ENCODE results near the gene DHX34. TPM values are rescaled to one million over a fixed set of nuclear protein-coding genes. Genes with fewer than 3 reads are reported as not detected.
A peak's percentile ranks its signal among the peaks of the same experiment; 100 is the strongest.

Gene DHX34
- total and polyA plus RNA-seq, 2 donors from 2014 or later: 7.2 to 13.6 TPM

GRCh38 chr19:47351548-47351947 lies 2.4 kb downstream of the DHX34 start:
- intact Hi-C loops (cut with DNase I): no loop called here

DNA sequence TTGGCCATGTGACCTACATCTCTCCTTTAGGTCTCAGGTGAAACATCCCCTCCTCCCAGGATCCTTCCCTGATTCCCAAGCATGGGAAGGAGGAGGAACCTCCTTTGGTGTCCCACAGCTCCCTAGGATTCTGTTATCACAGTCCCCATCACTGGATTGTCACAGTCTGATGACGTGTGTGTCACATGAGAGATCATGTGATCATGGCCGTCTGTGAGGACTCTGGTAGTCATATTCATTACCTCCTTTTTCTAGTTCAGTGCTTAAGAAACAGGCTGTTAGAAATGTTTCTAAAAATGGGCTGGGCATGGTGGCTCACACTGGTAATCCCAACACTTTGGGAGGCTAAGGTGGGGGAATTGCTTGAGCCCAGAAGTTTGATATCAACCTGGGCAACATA lies 3.0 kb downstream of the DHX34 start:
- H3K27ac ChIP-seq (ENCODE audit: low read depth in 2 of 2, low read length in 2 of 2): no peak overlapping the region
- H3K36me3 ChIP-seq (ENCODE audit: control insufficient read depth in 2 of 3, insufficient read depth in 3 of 3, low read length in 3 of 3): peaks cover 5 to 14% (median 14%) of the 10 kb centered on the region in 3 donors
- FAIRE-seq (no peak), DNase-seq (no peak)
- H3K4me3 ChIP-seq (ENCODE audit: low read length in 3 of 3): no peak overlapping the region
- no peaks in the 10 kb centered on the region for H3K9me3 ChIP-seq (ENCODE audit: control insufficient read depth in 2 of 3, insufficient read depth in 1 of 3, low read length in 3 of 3)
- TF ChIP-seq, protein P1, sequence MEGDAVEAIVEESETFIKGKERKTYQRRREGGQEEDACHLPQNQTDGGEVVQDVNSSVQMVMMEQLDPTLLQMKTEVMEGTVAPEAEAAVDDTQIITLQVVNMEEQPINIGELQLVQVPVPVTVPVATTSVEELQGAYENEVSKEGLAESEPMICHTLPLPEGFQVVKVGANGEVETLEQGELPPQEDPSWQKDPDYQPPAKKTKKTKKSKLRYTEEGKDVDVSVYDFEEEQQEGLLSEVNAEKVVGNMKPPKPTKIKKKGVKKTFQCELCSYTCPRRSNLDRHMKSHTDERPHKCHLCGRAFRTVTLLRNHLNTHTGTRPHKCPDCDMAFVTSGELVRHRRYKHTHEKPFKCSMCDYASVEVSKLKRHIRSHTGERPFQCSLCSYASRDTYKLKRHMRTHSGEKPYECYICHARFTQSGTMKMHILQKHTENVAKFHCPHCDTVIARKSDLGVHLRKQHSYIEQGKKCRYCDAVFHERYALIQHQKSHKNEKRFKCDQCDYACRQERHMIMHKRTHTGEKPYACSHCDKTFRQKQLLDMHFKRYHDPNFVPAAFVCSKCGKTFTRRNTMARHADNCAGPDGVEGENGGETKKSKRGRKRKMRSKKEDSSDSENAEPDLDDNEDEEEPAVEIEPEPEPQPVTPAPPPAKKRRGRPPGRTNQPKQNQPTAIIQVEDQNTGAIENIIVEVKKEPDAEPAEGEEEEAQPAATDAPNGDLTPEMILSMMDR (IDR thresholded peaks at IDR 0.05; ENCODE audit: borderline replicate concordance, extremely low read depth, insufficient read depth): no peak
- H3K27me3 ChIP-seq (ENCODE audit: control insufficient read depth, insufficient read depth, low read length): no peaks in the 10 kb centered on the region
- no peak overlapping the region for H3K9ac ChIP-seq (ENCODE audit: low read length in 3 of 3)
- H3K4me1 ChIP-seq (ENCODE audit: control insufficient read depth in 2 of 3, insufficient read depth in 2 of 3, low read depth in 1 of 3, low read length in 3 of 3): peaks cover 0 to 9% (median 0%) of the 10 kb centered on the region in 3 donors
- intact Hi-C loops (cut with DNase I): no loop called here

More at GRCh38 chr19:47351548-47351947, 2.4 kb downstream of the DHX34 start:
- no peak for FAIRE-seq
- H3K4me3 ChIP-seq (ENCODE audit: low read length in 3 of 3): no peak overlapping the region
- H3K27ac ChIP-seq (ENCODE audit: low read depth in 2 of 2, low read length in 2 of 2): no peak overlapping the region
- TF ChIP-seq, protein P1 (IDR thresholded peaks at IDR 0.05; ENCODE audit: borderline replicate concordance, extremely low read depth, insufficient read depth): no peak
- H3K9me3 ChIP-seq (ENCODE audit: control insufficient read depth in 2 of 3, insufficient read depth in 1 of 3, low read length in 3 of 3): no peaks in the 10 kb centered on the region
- H3K27me3 ChIP-seq (ENCODE audit: control insufficient read depth, insufficient read depth, low read length): no peaks in the 10 kb centered on the region
- H3K36me3 ChIP-seq (ENCODE audit: control insufficient read depth in 2 of 3, insufficient read depth in 3 of 3, low read length in 3 of 3): peaks cover 5 to 12% (median 10%) of the 10 kb centered on the region in 3 donors
- DNase-seq: peak in 1 of 5 donors; percentile 8
- H3K9ac ChIP-seq (ENCODE audit: low read length in 3 of 3): no peak overlapping the region
- peaks cover 0 to 9% (median 0%) of the 10 kb centered on the region in 3 donors for H3K4me1 ChIP-seq (ENCODE audit: control insufficient read depth in 2 of 3, insufficient read depth in 2 of 3, low read depth in 1 of 3, low read length in 3 of 3)

DNA sequence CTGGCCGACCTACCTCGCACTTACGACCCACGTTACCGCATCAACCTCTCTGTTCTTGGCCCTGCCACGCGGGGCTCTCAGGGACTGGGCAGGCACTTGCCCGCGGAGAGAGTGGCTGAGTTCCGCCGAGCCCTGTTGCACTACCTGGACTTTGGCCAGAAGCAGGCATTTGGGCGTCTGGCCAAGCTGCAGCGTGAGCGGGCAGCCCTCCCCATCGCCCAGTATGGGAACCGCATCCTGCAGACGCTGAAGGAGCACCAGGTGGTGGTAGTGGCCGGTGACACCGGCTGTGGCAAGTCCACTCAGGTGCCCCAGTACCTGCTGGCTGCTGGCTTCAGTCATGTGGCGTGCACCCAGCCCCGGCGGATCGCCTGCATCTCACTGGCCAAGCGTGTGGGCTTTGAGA lies 4.2 kb downstream of the DHX34 start:
- no peak overlapping the region for H3K9ac ChIP-seq (ENCODE audit: low read length in 3 of 3)
- intact Hi-C loops (cut with DNase I): no loop called here
- peaks cover 8 to 26% (median 24%) of the 10 kb centered on the region in 3 donors for H3K36me3 ChIP-seq (ENCODE audit: control insufficient read depth in 2 of 3, insufficient read depth in 3 of 3, low read length in 3 of 3)
- TF ChIP-seq, protein P1 (IDR thresholded peaks at IDR 0.05; ENCODE audit: borderline replicate concordance, extremely low read depth, insufficient read depth): no peak
- no peaks in the 10 kb centered on the region for H3K9me3 ChIP-seq (ENCODE audit: control insufficient read depth in 2 of 3, insufficient read depth in 1 of 3, low read length in 3 of 3)
- DNase-seq (no peak), FAIRE-seq (no peak)
- H3K27me3 ChIP-seq (ENCODE audit: control insufficient read depth, insufficient read depth, low read length): no peaks in the 10 kb centered on the region
- no peak overlapping the region for H3K4me3 ChIP-seq (ENCODE audit: low read length in 3 of 3)
- H3K27ac ChIP-seq (ENCODE audit: low read depth in 2 of 2, low read length in 2 of 2): no peak overlapping the region
- peaks cover 0 to 9% (median 0%) of the 10 kb centered on the region in 3 donors for H3K4me1 ChIP-seq (ENCODE audit: control insufficient read depth in 2 of 3, insufficient read depth in 2 of 3, low read depth in 1 of 3, low read length in 3 of 3)

DNA sequence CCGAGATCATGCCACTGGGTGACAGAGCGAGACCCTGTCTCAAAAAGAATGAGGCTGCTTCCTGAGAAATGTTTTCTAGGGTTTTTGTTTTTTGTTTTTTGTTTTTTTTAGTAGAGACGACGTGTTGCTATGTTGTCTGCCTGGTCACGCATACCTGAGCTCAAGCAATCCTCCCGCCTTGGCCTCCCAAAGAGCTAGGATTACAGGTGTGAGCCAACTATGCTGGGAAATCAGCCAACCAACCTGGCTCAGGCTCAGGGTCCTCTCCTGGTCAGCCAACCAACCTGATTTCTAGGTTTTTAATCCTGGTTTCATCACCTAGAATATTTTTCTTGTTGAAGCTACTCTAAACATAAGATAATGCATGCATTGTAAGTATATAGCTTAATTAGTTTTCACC lies 7.8 kb downstream of the DHX34 start:
- no peaks in the 10 kb centered on the region for H3K27me3 ChIP-seq (ENCODE audit: control insufficient read depth, insufficient read depth, low read length)
- no peak for DNase-seq
- TF ChIP-seq, protein P1 (IDR thresholded peaks at IDR 0.05; ENCODE audit: borderline replicate concordance, extremely low read depth, insufficient read depth): no peak
- no peak overlapping the region for H3K27ac ChIP-seq (ENCODE audit: low read depth in 2 of 2, low read length in 2 of 2)
- intact Hi-C loops (cut with DNase I): no loop called here
- FAIRE-seq: no peak
- H3K4me3 ChIP-seq (ENCODE audit: low read length in 3 of 3): no peak overlapping the region
- H3K9ac ChIP-seq (ENCODE audit: low read length in 3 of 3): no peak overlapping the region
- H3K4me1 ChIP-seq (ENCODE audit: control insufficient read depth in 2 of 3, insufficient read depth in 2 of 3, low read depth in 1 of 3, low read length in 3 of 3): peaks cover 0 to 1% (median 0%) of the 10 kb centered on the region in 3 donors
- H3K9me3 ChIP-seq (ENCODE audit: control insufficient read depth in 2 of 3, insufficient read depth in 1 of 3, low read length in 3 of 3): no peaks in the 10 kb centered on the region
- peaks cover 9 to 50% (median 36%) of the 10 kb centered on the region in 3 donors for H3K36me3 ChIP-seq (ENCODE audit: control insufficient read depth in 2 of 3, insufficient read depth in 3 of 3, low read length in 3 of 3)
